DND-41 (cell line): Measurements from ENCODE around the gene SLAMF7.

Experiments used
- ATAC-seq: fragments of 200-7000 bp; cut with Tn5 transposase; 3 replicates; pipeline ENCODE4 v1.9.1; 2021; ENCODE audit warnings: low read depth; ENCODE audit not compliant: insufficient read depth
- DNase-seq: peaks from one replicate; pipeline ENCODE4 v3.0.0-alpha.2; 2020
- H2AFZ ChIP-seq: 2 replicates; pipeline ENCODE4 v1.6.0; 2012; ENCODE audit warnings: low read depth, low read length
- H3K27ac ChIP-seq: 2 replicates; pipeline ENCODE4 v1.5.1; 2012; ENCODE audit warnings: low read length, inconsistent platforms
- H3K27me3 ChIP-seq: fragments of 200-600 bp; sonication (generic); 2 replicates; pipeline ENCODE4 v1.6.0; 2012; ENCODE audit warnings: low read length, mild to moderate bottlenecking, inconsistent platforms; ENCODE audit not compliant: insufficient read depth, poor library complexity
- H3K36me3 ChIP-seq: 2 replicates; pipeline ENCODE4 v1.5.1; 2012; ENCODE audit warnings: low read length, inconsistent platforms; ENCODE audit not compliant: insufficient read depth
- H3K4me1 ChIP-seq: 2 replicates; pipeline ENCODE4 v1.5.1; 2012; ENCODE audit warnings: mild to moderate bottlenecking, low read length; ENCODE audit not compliant: insufficient read depth
- H3K4me2 ChIP-seq: 2 replicates; pipeline ENCODE4 v1.6.0; 2012; ENCODE audit warnings: mild to moderate bottlenecking, moderate library complexity, low read length, inconsistent platforms; ENCODE audit not compliant: insufficient read depth
- H3K4me3 ChIP-seq, 2 experiments: fragments of 200-600 bp in 1 of 2; shearing (Covaris generic) in 1 of 2; 2 replicates each; pipeline ENCODE4 v1.5.1; 2012 to 2016; ENCODE audit warnings: inconsistent platforms in 2 of 2, low read length in 2 of 2, mild to moderate bottlenecking in 2 of 2, low read depth in 1 of 2, moderate library complexity in 1 of 2
- H3K79me2 ChIP-seq: 2 replicates; pipeline ENCODE4 v1.6.0; 2012; ENCODE audit warnings: low read length, inconsistent platforms; ENCODE audit not compliant: insufficient read depth
- H3K9ac ChIP-seq: 2 replicates; pipeline ENCODE4 v1.6.0; 2012; ENCODE audit warnings: low read depth, mild to moderate bottlenecking, inconsistent platforms, low read length, moderate library complexity
- H3K9me3 ChIP-seq: 2 replicates; pipeline ENCODE4 v1.5.1; 2012; ENCODE audit warnings: low read length, moderate library complexity, mild to moderate bottlenecking, inconsistent platforms; ENCODE audit not compliant: insufficient read depth, severe bottlenecking
- H4K20me1 ChIP-seq: 2 replicates; pipeline ENCODE4 v1.6.0; 2012; ENCODE audit warnings: low read length; ENCODE audit not compliant: insufficient read depth
- EZH2 ChIP-seq: IDR thresholded peaks from 3 replicates; pipeline ENCODE4 v1.6.1; 2012; ENCODE audit warnings: borderline replicate concordance, low read depth, mild to moderate bottlenecking, moderate library complexity, low read length, inconsistent platforms; ENCODE audit not compliant: severe bottlenecking
- TF ChIP-seq, protein P1 (sequence below): IDR thresholded peaks from 2 replicates; pipeline ENCODE4 v1.5.1; 2012; ENCODE audit warnings: borderline replicate concordance, low read length, moderate library complexity, mild to moderate bottlenecking; ENCODE audit not compliant: poor library complexity, severe bottlenecking; ENCODE audit errors: extremely low read depth

SLAMF7 gene

DNA sequence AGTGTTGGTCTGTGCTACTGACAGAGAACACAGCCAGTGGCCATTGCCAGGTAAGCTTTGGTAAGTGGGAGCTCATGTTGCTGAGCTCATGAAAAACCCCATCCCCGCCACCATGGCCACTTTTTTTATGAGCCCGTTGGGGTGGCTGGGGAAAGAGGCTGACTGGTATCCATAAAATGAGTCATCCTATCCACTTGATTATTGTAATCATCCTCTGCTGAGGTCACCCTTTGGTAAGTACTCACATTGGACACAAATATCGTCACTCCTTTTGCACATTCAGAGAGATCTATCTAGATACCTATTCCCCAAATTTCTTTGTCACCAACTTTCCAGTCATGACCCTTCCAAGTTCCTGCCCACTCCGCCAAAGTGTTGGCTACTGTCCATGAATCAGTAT lies 22.0 kb downstream of the SLAMF7 start:
- Histone ChIP-seq H4K20me1 (no peaks in the 10 kb centered on the region), H2AFZ (no peak overlapping the region), H3K9me3 (no peaks in the 10 kb centered on the region), H3K27ac (no peak overlapping the region), H3K27me3 (no peaks in the 10 kb centered on the region), H3K79me2 (no peaks in the 10 kb centered on the region), H3K36me3 (no peaks in the 10 kb centered on the region), H3K9ac (no peak overlapping the region), H3K4me1 (no peaks in the 10 kb centered on the region), H3K4me2 (no peak overlapping the region), H3K4me3 (no peak overlapping the region)
- DNase-seq (no peak), ATAC-seq (no peak)
- TF ChIP-seq, protein P1, sequence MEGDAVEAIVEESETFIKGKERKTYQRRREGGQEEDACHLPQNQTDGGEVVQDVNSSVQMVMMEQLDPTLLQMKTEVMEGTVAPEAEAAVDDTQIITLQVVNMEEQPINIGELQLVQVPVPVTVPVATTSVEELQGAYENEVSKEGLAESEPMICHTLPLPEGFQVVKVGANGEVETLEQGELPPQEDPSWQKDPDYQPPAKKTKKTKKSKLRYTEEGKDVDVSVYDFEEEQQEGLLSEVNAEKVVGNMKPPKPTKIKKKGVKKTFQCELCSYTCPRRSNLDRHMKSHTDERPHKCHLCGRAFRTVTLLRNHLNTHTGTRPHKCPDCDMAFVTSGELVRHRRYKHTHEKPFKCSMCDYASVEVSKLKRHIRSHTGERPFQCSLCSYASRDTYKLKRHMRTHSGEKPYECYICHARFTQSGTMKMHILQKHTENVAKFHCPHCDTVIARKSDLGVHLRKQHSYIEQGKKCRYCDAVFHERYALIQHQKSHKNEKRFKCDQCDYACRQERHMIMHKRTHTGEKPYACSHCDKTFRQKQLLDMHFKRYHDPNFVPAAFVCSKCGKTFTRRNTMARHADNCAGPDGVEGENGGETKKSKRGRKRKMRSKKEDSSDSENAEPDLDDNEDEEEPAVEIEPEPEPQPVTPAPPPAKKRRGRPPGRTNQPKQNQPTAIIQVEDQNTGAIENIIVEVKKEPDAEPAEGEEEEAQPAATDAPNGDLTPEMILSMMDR: no peak
- no peak for TF ChIP-seq EZH2

DNA sequence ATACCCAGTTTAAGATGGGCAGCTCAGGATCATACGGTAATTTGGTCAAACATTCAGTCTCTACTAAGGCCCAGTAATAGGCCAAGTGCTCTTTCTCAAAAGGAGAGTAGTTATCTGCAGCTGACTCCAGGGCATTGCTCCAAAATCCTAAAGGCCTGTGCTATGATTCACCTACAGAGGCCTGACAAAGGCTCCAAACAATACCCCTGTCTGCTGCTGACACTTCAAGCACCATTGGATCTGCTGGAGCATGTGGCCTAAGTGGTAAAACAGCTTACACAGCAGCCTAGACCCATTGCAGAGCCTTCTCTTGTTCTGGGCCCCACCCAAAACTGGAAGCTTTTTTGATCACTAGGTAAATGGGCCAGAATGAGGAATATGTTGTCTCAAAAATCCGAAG lies 22.8 kb downstream of the SLAMF7 start:
- peaks cover 5% of the 10 kb centered on the region for H3K4me1 ChIP-seq
- no peaks in the 10 kb centered on the region for H4K20me1 ChIP-seq
- H3K27ac ChIP-seq: no peak overlapping the region
- no peak overlapping the region for H3K4me2 ChIP-seq
- ATAC-seq (no peak), DNase-seq (no peak)
- no peaks in the 10 kb centered on the region for H3K36me3 ChIP-seq
- no peaks in the 10 kb centered on the region for H3K79me2 ChIP-seq
- H2AFZ ChIP-seq: no peak overlapping the region
- H3K27me3 ChIP-seq: no peaks in the 10 kb centered on the region
- no peak overlapping the region for H3K9ac ChIP-seq
- TF ChIP-seq, protein P1: no peak
- TF ChIP-seq EZH2: no peak
- H3K9me3 ChIP-seq: no peaks in the 10 kb centered on the region
- H3K4me3 ChIP-seq: no peak overlapping the region

- H3K36me3 ChIP-seq: no peaks in the 10 kb centered on the region
- H3K9me3 ChIP-seq: no peaks in the 10 kb centered on the region
- peaks cover 22% of the 10 kb centered on the region for H3K4me1 ChIP-seq
- H4K20me1 ChIP-seq: no peaks in the 10 kb centered on the region
- no peak overlapping the region for H3K27ac ChIP-seq
- no peaks in the 10 kb centered on the region for H3K27me3 ChIP-seq
- H3K9ac ChIP-seq: no peak overlapping the region
- no peak overlapping the region for H3K4me2 ChIP-seq
- TF ChIP-seq EZH2: no peak
- TF ChIP-seq, protein P1: no peak
- no peak overlapping the region for H3K4me3 ChIP-seq
- ATAC-seq: no peak
- no peak for DNase-seq
- peak overlapping the region; percentile 28; the same call in 1 of the 2 replicates for H2AFZ ChIP-seq
- no peaks in the 10 kb centered on the region for H3K79me2 ChIP-seq
These were observed 24.9 kb downstream of the SLAMF7 start for GRCh38 chr1:160763993-160764392.
